GM19397 (cell line): ENCODE results near the gene FRMPD3.
"Not testable (repeated sequence)": the region's sequence is repeated elsewhere in the genome, so short reads cannot be mapped to it uniquely, and the experiment has no call there.

Experiments used
- ATAC-seq: cut with Tn5 transposase; IDR thresholded peaks from one replicate; pipeline ENCODE4 v1.9.1; 2021; ENCODE audit warnings: mild to moderate bottlenecking, moderate library complexity; ENCODE audit not compliant: unreplicated experiment

The FRMPD3 gene

DNA sequence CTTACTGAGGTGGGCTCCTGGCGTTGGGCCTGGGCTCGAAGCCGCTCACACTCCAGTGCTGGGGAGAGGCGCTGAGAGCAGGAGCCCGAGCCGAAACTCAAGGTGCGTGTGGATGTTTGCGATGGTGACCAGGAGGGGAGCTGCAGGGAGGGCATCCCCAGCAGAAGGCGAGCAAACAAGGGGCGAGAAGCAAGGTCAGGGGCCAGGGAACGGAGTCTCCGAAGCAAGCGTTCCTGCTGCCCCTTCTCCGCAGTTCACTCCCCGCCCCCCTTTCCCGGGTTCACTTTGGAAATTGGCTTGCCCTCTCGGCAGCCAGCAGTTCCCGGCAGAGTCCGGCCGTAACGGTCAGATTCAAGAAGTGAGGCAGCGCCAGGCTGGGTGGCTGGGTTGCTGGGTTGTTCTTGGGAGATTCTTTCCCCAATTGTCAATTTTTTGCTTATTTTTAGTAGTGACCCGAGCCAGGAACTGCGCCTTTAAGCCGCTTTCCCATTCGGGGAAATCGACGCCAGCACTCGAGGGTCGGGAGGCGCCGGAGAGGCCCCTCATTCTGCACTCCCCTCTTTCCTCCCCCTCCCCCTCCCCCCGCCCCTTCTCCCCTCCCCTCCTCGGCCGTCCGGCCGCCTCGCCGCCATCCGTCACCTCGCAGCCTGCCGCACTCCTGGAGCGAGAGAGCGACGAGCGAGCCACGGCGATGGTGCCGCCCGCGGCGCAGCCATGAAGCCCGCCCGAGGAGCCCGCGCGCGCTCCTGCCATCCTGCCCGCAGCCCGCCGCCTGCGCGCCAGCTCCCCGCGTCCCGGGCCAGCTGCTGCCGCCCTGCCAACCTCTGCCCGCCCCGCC, at the start of gene FRMPD3:
Gene FRMPD3 (plus strand): TSS at position 655 of the 838 bp plus-strand sequence. CDS start 76,937 bp downstream, outside the sequence.
- no peak for ATAC-seq

DNA sequence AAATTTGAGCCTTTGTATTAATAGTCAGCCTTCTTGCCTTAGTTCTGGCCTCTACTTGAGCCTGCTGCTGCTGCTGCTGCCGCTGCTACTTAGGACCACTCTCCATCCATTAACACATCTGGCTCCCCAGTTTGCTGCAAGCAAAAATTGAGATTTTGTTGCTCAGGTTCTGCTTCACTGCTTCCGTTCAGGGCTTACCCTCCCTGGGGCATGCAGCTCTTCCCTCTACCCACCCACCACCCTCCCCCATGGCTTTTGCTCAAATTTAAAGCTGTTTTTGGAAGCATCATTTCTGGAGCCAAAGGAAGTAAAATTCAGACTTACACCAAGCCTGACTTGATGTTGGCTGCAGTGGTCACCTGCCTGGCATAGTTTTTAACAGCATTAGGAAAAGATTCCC, 28.9 kb upstream of the FRMPD3 start:
- ATAC-seq = no peak

DNA sequence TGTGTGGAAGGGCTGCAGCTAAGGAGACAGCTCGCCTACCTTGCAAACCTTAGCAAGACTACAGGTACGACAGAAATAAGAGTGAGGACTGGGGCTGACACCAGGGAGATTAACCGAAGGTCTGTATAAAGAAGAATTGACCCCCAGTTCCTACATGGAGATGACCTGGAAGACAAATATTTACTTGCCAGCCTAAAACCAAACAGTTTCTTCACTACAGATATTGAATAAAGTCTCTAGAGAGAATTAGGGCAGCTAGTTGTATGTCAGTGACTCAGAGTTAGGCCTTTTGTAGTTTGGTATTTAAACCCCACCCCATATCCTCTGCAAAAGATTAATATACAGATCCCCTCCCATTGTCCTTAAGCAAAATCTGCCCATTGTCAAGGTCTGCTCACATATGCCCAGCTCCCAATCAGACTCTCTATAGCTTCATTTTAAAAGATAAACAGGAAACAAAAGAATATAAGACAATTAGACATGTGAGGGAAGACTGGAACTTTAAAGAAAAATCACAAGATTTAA, 28.1 kb upstream of the FRMPD3 start:
- no peak for ATAC-seq

DNA sequence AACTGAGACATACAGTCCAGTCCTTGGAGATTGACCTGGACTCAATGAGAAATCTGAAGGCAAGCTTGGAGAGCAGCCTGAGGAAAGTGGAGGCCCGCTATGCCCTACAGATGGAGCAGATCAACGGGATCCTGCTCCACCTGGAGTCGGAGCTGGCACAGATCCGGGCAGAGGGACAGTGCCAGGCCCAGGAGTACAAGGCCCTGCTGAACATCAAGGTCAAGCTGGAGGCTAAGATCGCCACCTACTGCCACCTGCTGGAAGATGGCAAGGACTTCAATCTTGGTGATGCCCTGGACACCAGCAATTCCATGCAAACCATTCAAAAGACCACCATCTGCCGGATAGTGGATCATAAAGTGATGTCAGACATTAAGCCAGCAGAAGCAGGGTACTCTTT, 20.4 kb upstream of the FRMPD3 start:
- no peak for ATAC-seq

DNA sequence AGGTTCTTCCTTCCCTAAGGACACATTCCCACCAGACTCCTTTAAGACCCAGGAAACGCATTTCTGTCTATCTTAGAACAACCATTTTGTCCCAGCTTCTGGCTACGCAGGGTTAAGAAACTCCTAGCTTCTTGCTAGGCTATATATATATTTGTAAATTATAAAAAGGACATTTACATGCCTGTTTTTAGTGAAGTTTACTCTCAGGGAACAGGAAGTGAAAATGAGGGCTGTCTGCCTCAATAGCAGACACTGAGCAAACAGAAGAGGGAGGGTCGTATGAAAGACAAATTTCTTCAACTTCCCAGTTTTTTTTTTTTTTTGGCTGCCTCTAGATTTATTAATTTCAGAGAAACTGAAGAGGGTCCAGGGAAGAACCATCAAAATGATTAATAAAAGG, 9.3 kb upstream of the FRMPD3 start:
- ATAC-seq = no peak

DNA sequence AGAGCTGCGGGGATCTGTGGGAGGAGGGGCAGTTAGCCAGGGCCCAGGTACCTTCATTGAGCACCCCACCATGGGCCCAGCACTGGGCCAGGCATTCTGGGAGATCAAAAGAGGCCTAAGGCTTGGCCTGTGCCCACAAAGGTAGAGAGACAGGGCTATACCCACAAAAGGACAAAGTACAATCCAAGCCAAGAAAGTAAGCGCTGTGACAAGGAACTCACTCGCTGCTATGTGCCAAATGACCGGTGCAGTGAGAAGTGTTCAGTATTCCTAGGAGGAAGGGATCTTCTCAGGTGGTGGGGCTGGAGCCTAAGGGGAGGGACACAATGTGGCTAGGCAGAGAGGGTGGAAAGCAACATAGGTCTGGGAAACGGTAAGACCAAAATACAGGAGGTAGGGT, 8.8 kb upstream of the FRMPD3 start:
- ATAC-seq = no peak

DNA sequence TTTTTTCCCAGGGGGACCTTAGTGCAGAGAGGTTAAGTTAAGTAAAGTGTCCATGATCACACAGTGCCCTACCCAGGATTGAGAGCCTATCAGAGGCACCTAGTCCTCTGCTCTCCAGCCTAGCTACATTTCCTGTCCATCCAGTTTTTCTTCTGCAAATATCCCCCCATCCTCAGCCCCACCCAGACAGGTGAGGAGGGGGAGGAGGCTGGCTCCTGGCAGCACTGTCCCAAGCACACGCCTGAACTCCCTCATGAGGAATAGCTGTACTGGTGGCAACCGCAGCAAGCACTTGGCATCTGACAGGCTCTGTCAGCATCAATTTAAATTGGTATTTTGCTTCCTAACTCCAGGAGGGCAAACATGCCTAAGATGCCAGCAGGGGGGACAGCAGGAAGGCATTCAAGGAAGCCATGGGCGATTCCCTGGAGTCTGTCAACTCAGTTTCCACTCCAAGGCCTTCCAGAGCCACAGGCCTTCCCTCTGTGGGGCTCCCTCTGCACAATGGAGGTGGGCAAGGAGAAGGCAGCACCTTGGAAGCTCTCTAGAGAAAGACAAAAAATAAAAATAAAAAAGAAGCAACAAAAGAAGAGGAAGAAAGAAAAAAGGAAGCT, 6.4 kb upstream of the FRMPD3 start:
- ATAC-seq = no peak

DNA sequence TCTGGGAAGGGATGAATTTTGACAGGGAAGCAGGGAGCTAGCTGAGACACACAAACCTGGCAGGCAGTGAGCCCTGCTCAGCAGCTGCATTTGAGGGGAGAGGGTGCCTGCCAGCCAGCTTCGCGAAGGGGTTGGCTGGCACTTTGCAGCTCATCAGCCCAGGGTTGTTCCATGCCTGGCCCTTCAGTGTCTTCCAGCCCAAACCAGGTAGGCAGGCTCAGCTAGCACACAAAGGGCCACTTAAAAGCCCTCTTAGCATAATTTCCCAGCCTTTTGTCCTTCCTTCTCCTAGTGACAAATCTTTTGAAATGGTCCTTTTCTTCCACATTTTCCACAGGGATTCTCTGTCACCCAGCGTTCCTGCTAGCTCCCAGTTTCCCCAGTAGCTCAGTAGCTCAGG, 4.3 kb upstream of the FRMPD3 start:
- ATAC-seq = no peak

DNA sequence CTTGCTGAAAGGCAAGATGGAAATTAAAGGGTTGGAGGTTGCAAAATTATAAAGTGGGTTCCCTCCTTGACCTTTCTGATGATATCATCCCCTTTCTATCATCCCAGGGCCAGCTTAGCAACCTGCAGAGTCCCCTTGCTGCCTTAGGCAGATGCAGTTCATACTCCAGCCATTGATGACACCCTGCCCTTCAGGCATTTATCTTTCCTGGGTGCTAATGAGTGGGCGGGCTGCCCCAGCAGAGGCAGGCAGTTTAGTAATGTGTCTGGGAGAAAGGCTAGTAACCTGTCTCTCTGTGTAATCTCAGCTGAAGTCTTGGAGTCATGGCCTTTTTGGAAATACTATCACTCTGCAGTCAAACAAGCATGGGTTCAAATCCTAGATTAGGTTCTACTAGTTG, 3.8 kb upstream of the FRMPD3 start:
- ATAC-seq = no peak

DNA sequence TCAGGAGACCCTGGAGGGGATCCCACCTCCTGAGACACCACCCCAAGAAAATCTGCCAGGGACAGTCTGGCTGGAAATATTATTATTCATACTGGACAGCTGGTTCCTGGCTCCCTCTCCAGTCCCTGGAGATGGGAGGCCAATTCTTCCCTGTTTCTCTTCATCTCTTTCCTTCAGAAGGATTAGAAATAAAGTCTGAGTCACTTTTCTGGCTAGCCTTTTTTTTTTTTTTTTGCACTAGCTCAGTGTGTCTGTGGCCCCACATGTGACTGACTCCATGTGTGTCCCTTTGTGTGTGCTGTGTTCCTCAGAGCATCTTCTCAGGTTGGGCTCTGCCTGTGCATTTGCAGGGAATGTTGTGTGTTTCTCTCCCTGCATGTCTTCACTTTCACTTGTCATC, 1.8 kb upstream of the FRMPD3 start:
- ATAC-seq = no peak

DNA sequence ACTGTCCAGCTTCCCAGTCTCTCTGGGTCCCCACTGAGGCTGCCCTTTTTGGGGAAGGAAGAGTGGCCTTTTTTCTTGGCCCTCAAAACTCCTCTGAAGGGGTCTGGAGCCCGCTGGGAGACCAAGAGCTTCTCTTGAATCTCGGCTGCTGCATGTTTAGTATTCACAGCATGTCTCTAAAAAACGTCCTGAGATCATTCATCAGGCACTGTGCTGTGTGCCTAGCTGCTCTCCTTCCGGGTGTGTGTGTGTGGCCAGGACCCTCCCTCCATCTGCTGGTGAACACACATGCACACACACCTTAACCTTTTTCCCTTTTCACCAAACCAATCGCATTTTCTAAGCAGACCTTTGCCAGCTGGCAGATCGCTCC, 841 bp upstream of the FRMPD3 start:
- no peak for ATAC-seq

DNA sequence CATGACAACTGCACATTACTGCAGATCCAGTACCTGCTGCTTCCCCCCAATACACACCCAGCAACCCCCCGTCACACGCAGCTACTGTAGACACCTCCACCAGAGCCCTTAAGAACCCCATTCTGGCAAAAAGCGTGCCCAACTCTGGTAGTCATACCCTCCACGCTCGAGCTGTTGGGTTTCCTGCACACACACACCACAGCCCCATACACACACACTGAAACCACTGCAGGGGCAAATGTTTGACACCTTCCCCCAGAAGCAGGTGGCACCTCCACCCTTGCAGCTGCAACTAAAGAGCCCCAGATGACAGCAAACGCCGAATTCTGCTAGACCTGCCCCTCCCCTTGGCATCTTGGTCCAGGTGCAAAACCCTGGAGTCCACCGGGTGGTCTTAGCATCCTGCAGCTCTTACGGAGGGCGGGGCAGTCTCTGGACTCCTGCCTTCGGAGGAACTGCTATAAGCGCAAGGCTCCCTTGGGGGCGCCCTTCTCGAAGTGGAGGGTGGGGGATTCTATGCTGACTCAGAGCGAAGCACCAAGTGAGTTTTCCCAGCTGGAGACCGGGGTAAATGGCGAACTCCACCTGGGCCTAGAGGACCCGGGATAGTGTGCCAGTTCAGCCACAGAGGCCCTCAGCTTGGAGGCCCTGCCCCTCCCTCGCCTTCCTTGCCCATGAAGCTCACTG, 1.5 kb downstream of the FRMPD3 start:
- no peak for ATAC-seq

DNA sequence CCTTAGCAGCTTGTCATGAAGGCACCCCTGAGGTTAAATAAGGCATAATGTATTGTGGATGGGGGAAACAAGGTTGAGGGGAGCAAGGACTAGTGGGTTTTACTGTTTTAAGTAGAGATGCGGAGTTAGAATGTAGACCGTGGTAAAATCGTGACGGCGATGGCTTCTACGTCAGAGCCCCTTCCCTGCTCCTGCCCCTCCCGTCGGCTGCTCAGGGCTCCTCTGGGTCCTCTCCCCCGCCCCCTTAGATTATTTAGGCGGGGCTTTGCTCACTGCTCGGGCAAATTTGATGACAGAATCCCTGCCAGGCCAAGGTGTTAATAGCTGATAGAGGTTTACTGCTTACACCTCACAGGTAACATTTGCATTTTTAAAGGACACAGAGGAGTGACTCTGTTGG, 2.3 kb downstream of the FRMPD3 start:
- ATAC-seq = no peak

DNA sequence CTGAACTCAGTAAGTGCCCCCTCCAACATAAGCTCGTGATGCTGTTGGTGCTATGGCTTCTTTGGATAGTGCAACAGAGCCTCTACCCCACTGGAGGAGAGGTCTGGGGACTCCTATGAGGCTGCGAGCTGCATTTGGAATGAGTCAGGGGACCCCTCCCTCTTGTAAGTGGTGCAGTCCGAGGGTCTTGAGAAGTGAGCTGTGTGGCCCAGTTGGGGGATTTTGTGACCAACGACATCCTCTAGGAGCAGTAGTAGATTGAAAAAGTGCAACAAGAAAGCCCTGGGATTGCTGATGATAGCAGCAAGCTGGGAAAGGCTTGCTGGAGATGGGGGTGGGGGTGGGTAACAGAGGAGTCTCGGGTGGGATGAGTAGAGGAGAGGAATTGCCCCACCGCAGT, 3.1 kb downstream of the FRMPD3 start:
- no peak for ATAC-seq

DNA sequence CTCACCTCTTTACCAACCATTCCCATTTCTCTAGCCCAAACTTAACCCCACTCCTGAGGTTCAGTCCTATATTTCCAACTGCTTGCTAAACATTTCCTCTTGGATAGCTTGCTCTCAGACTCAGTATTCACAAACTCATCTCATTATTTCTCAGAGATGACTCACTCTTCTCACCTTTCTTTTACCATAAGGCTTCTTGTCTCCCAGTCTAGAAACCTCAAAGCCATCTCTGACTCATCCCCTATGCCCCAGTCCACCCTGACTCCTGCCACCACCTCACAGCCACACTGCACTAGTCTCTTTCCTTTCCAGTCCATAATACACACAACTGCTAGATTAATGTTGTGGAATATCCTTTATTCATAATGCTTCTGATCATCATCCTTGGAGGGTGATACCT, 4.8 kb downstream of the FRMPD3 start:
- ATAC-seq = no peak

DNA sequence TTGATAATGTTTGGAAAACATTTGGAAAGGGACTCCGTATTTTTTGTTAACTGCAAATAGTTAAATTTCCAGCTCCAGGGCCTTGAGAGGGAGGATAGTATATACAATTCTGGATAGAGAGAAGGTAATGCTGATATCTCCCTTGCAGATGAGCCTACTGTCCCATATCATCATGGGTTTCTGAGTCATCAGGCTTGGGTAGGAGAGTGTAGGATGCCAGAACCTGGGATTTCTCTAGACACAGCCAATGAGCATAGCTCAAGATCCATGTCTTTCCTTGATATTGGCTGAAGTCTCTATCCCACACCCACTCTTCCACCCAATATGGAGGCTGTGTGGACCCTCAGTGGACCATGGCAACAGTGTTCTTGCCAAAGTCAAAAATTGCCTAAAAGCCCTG, 7.8 kb downstream of the FRMPD3 start:
- ATAC-seq = no peak

DNA sequence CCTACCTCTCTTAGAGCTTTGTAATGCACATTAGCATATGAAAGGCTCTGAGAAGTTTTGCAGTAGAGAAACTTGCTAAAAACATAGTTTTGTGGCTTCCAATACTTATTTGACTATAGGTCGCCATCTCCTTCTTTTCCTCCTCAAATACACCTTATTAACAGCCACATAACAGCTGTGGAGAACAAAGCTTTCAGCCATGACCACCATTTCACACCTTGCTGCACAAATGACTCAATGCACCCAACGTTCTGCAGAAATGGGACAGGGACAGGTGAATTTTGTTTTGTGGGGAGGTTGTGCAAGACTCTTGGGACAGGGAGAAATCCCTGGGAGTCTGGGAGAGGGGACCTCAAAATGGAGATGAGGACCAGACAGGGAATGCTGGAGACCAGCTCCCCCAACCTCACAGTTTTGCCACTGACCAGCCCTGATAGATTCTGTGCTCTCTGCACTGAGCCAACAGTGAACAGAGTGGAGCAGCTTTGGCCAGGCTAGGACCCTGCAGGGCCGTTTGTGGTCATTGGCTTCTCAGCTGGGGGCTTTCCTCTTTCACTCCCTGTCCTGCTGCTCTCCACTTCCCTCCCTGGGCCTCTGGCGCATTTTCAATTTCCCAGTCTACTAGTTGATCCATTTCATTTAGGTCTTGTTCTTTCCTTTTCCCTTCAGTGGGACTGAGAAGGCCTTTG, 16.6 kb downstream of the FRMPD3 start:
- ATAC-seq = peak; percentile 88

DNA sequence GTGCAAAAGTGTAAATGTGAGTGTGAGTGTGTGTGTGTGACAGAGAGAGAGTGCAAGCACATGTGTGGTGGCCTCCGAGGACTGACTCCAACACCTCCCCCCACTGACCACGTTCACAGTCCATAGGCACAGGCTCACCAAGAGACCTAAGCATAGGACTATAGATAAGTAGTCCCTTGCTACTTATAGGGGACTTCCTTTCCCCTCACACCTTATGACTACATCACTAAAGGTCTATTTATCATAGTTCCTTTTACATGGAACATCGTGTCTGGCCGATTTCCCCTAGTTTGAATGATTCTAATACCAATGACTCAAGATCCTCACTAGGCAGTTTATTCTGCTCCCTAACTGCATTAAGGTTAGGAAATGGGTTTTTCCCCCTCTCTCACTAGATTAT, 17.8 kb downstream of the FRMPD3 start:
- no peak for ATAC-seq

DNA sequence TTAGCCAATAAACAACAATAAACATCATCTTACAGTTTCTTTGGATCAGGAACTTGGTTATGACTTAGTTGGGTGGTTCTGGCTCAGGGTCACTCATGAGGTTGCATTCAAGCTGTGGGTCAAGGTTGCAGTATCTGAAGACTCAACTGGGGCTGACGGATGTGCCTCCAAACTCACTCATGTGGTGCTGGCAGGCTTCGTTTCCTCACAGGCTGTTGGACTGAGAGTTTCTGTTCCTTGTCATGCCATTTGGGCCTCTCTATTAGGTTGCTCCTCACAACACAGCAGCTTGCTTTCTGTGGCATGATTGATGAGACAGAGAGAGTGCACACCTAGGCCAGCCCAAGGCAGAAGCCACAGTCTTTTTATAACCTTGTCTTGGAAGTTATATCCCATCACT, 20.7 kb downstream of the FRMPD3 start:
- ATAC-seq = no peak

DNA sequence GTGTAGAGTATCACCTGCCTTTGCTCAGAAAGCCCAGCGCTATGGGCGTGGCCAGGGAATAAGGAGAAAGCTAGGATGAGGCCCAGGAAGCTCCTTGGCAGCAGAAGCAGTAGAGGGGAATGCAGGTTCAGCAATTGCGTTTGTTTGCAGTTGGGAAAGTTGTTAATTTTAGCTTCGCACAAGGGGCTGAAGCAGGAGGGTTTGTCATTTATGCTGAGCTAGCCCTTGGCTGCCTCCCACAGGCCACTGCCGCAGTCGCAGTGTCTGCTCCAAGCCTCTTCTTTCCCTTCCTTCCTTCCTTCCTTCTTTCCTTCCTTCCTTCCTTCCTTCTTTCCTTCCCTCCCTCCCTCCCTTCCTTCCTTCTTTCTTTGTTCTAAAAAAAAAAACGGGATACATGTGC, 21.5 kb downstream of the FRMPD3 start:
- ATAC-seq = no peak

DNA sequence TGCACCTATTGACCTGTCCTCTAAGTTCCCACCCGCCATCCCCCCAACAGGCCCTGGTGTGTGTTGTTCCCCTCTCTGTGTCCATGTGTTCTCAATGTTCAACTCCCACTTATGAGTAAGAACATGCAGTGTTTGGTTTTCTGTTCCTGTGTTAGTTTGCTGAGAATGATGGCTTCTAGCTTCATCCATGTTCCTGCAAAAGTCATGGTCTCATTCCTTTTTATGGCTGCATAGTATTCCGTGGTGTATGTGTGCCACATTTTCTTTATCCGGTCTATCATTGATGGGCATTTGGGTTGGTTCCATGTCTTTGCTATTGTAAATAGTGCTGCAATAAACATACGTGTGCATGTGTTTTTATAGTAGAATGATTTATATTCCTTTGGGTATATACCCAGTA, 22.0 kb downstream of the FRMPD3 start:
- not testable (repeated sequence) for ATAC-seq
